ENCODE results near the gene ADGRB2.

GRCh38 chr1:31747304-31747703 lies 16.8 kb downstream of the ADGRB2 start:
- TF ChIP-seq CTCF (conservative IDR thresholded peaks at IDR 0.05 in 1 of 2, IDR thresholded peaks at IDR 0.05 in 1 of 2; ENCODE audit: extremely low read depth in 1 of 2, insufficient read depth in 1 of 2, low read depth in 1 of 2, low read length in 2 of 2) = no peak
- TF ChIP-seq EZH2 (IDR thresholded peaks at IDR 0.05; ENCODE audit: borderline replicate concordance, low read length) = no peak

All from mammary epithelial cell (primary cell).